HEK293T (cell line): ENCODE results near the gene HEYL.

Experiments used
- BHLHE40 ChIP-seq: fragments of 450-650 bp; IDR thresholded peaks from 2 replicates; pipeline ENCODE4 v1.6.1; 2016; ENCODE audit warnings: mild to moderate bottlenecking, moderate library complexity, borderline replicate concordance
- CTBP1 ChIP-seq: fragments of 450-650 bp; IDR thresholded peaks from 2 replicates; pipeline ENCODE4 v1.6.1; 2016; ENCODE audit warnings: borderline replicate concordance
- ELF4 ChIP-seq: fragments of 450-650 bp; IDR thresholded peaks from 2 replicates; pipeline ENCODE4 v1.6.1; 2017; ENCODE audit warnings: antibody characterized with exemption
- FOXA1 ChIP-seq: fragments of 450-650 bp; IDR thresholded peaks from 2 replicates; pipeline ENCODE4 v1.6.1; 2016; ENCODE audit warnings: mild to moderate bottlenecking
- FOXK2 ChIP-seq: fragments of 450-650 bp; IDR thresholded peaks from 2 replicates; pipeline ENCODE4 v1.6.1; 2016; ENCODE audit warnings: mild to moderate bottlenecking
- FOXM1 ChIP-seq: fragments of 450-650 bp; IDR thresholded peaks from 2 replicates; pipeline ENCODE4 v1.6.1; 2017; ENCODE audit warnings: mild to moderate bottlenecking, borderline replicate concordance
- HDGF ChIP-seq: fragments of 450-650 bp; IDR thresholded peaks from 2 replicates; pipeline ENCODE4 v1.6.1; 2017; ENCODE audit warnings: antibody characterized with exemption, borderline replicate concordance
- L3MBTL2 ChIP-seq: fragments of 450-650 bp; conservative IDR thresholded peaks from 2 replicates; pipeline ENCODE4 v1.6.1; 2016; ENCODE audit warnings: mild to moderate bottlenecking
- SP1 ChIP-seq: fragments of 450-650 bp; IDR thresholded peaks from 2 replicates; pipeline ENCODE4 v1.6.1; 2017
- TARDBP ChIP-seq: fragments of 450-650 bp; IDR thresholded peaks from 2 replicates; pipeline ENCODE4 v1.6.1; 2016
- ZNF384 ChIP-seq: fragments of 450-650 bp; IDR thresholded peaks from 2 replicates; pipeline ENCODE4 v1.6.1; 2016
- TF ChIP-seq, protein P1 (sequence below): fragments of 450-650 bp; IDR thresholded peaks from 2 replicates; pipeline ENCODE4 v1.6.1; 2016

DNA sequence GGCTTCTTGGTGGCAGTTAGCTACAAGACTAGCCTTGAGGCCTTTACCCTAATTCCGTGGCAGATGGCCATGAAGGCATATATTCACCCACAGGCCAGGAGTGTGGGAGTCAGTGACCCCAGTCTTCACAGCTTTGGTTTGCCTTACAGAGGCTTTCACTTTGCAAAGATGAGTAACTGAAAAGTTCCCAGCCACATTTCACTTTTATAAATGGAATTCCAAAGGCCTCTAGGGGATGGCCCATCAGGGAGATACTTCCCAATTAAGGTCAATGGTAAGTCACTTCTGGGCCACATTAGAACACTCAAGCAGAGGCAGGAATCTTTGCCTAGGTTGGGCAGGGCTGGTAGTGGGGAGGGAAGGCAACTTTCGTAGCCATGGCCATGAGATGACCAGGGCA, 13.1 kb upstream of the HEYL start:
- TF ChIP-seq ZNF384 (no peak), SP1 (no peak), L3MBTL2 (no peak), BHLHE40 (no peak), FOXK2 (no peak), TARDBP (no peak), FOXA1 (no peak), FOXM1 (no peak), HDGF (no peak), CTBP1 (no peak), ELF4 (no peak)
- TF ChIP-seq, protein P1, sequence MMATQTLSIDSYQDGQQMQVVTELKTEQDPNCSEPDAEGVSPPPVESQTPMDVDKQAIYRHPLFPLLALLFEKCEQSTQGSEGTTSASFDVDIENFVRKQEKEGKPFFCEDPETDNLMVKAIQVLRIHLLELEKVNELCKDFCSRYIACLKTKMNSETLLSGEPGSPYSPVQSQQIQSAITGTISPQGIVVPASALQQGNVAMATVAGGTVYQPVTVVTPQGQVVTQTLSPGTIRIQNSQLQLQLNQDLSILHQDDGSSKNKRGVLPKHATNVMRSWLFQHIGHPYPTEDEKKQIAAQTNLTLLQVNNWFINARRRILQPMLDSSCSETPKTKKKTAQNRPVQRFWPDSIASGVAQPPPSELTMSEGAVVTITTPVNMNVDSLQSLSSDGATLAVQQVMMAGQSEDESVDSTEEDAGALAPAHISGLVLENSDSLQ: no peak
